ENCODE data around the gene B3GALT5.

GRCh38 chr21:39650306-39650705 lies 37.6 kb downstream of the B3GALT5 start:
- TF ChIP-seq CTCF (conservative IDR thresholded peaks at IDR 0.05; ENCODE audit: low read depth, low read length) (no peak), POLR2A (IDR thresholded peaks at IDR 0.05; ENCODE audit: low read depth, low read length) (no peak), RFX5 (IDR thresholded peaks at IDR 0.05; ENCODE audit: low read depth, low read length) (no peak), MXI1 (IDR thresholded peaks at IDR 0.05; ENCODE audit: borderline replicate concordance, low read depth, low read length) (no peak), CHD1 (IDR thresholded peaks at IDR 0.05; ENCODE audit: low read depth, low read length) (no peak), RCOR1 (IDR thresholded peaks at IDR 0.05; ENCODE audit: insufficient replicate concordance, low read length) (no peak), USF2 (IDR thresholded peaks at IDR 0.05; ENCODE audit: low read depth, low read length) (no peak), BHLHE40 (IDR thresholded peaks at IDR 0.05; ENCODE audit: low read depth, low read length) (no peak), RAD21 (IDR thresholded peaks at IDR 0.05; ENCODE audit: low read length) (no peak), SMC3 (IDR thresholded peaks at IDR 0.05; ENCODE audit: low read depth, low read length) (no peak)
